Gastrocnemius medialis (tissue), 4 donors: ENCODE measurements around the gene KCNK2.

ENCODE experiments used
- CTCF ChIP-seq, 5 experiments: fragments of 450-650 bp in 3 of 5; fragments of 200-600 bp in 2 of 5; sonication (generic) in 2 of 5; IDR thresholded peaks in 4 of 5; conservative IDR thresholded peaks in 1 of 5; 1 replicate in 4 of 5; 2 replicates in 1 of 5; pipeline ENCODE4 v1.5.1; 2016 to 2019; ENCODE audit warnings: antibody characterized with exemption in 5 of 5, mild to moderate bottlenecking in 3 of 5, moderate library complexity in 3 of 5
- POLR2A ChIP-seq, 2 donors: fragments of 450-650 bp; IDR thresholded peaks; one replicate each; pipeline ENCODE4 v1.6.1; 2017; ENCODE audit warnings: antibody characterized with exemption in 2 of 2, mild to moderate bottlenecking in 2 of 2, moderate library complexity in 2 of 2

- no peak for TF ChIP-seq CTCF (IDR thresholded peaks at IDR 0.05 in 4 of 5, conservative IDR thresholded peaks at IDR 0.05 in 1 of 5)
- TF ChIP-seq POLR2A (IDR thresholded peaks at IDR 0.05): no peak
Observed at GRCh38 chr1:215198021-215198420, 115.5 kb downstream of the KCNK2 start.
